Keratinocyte (primary cell): ENCODE measurements around the gene EFHB.

Experiments
- EZH2 ChIP-seq: IDR thresholded peaks from one replicate; pipeline ENCODE4 v1.6.1; 2012; ENCODE audit warnings: inconsistent platforms, mild to moderate bottlenecking, low read length, moderate library complexity
- TF ChIP-seq, protein P1 (sequence below), 3 experiments: IDR thresholded peaks in 1 of 3; conservative IDR thresholded peaks in 1 of 3; optimal IDR thresholded peaks in 1 of 3; 2 replicates in 2 of 3; 3 replicates in 1 of 3; pipeline versions ENCODE3 to v1.5.1; 2011; ENCODE audit warnings: low read length in 3 of 3, mild to moderate bottlenecking in 3 of 3, moderate library complexity in 2 of 3, control low read depth in 1 of 3, inconsistent platforms in 1 of 3; ENCODE audit not compliant: insufficient read depth in 2 of 3; ENCODE audit errors: extremely low read depth in 1 of 3

DNA sequence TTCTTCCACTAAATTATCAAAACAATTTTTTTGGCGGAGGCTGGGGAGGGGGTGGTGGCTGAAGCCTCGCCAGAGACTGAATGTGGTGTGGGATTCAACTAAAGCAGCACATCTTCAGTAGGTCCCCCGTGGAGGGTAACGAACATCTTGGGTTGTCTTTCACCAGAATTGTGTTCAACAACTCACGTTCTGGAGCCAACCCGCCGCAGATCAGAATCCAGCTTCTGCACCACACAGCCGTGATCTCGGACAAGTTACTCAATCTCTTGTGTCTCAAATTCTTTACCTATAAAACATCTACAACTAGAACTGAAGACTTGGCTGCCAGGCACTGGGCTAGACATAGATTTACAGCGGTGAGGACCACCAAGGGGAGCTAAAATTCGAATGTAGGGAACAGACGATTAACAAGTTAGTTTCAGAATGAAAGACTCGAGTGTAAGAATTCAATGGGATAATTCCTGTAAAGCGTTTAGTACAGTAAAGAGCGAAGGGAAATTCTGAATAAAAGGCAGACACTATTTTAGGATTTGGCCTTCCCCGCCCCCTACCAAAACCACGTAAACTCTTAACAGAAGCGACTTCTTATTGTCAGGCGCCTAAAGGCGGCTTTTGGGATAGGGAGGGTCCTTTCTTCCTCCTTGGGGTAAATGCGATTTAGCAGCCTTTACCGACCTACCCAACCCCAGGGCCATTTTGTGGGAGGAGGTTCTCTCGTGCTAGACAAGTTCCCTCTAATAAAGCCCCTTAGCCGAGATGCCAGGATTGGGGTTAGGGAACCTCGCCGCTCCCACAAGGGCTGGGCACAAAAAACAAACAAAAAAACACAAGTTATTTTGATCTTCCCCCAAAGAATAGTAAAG is 12.2 kb upstream of the EFHB start:
- TF ChIP-seq, protein P1, sequence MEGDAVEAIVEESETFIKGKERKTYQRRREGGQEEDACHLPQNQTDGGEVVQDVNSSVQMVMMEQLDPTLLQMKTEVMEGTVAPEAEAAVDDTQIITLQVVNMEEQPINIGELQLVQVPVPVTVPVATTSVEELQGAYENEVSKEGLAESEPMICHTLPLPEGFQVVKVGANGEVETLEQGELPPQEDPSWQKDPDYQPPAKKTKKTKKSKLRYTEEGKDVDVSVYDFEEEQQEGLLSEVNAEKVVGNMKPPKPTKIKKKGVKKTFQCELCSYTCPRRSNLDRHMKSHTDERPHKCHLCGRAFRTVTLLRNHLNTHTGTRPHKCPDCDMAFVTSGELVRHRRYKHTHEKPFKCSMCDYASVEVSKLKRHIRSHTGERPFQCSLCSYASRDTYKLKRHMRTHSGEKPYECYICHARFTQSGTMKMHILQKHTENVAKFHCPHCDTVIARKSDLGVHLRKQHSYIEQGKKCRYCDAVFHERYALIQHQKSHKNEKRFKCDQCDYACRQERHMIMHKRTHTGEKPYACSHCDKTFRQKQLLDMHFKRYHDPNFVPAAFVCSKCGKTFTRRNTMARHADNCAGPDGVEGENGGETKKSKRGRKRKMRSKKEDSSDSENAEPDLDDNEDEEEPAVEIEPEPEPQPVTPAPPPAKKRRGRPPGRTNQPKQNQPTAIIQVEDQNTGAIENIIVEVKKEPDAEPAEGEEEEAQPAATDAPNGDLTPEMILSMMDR (optimal IDR thresholded peaks at IDR 0.05 in 1 of 3, IDR thresholded peaks at IDR 0.05 in 1 of 3, conservative IDR thresholded peaks at IDR 0.05 in 1 of 3; ENCODE audit: extremely low read depth in 1 of 3, insufficient read depth in 2 of 3, low read length in 3 of 3): no peak
- TF ChIP-seq EZH2: no peak
